Measurements from ENCODE around the gene CCM2L. TPM values are rescaled to one million over a fixed set of nuclear protein-coding genes. Genes with fewer than 3 reads are reported as not detected.
"Not testable (repeated sequence)": the region's sequence is repeated elsewhere in the genome, so short reads cannot be mapped to it uniquely, and the experiment has no call there.

CCM2L gene
- total RNA-seq, 1 donor from 2014 or later: not detected

- Mint-ChIP-seq H3K4me3 (ENCODE audit: low read depth) (no peak overlapping the region), H3K27me3 (ENCODE audit: low read depth) (peaks cover 57% of the 10 kb centered on the region), H3K36me3 (ENCODE audit: low read depth) (no peaks in the 10 kb centered on the region), H3K27ac (no peak overlapping the region), H3K4me1 (ENCODE audit: low read depth) (peaks cover 19% of the 10 kb centered on the region), H3K9me3 (no peaks in the 10 kb centered on the region)
- intact Hi-C loops (cut with micrococcal nuclease): no loop called here
- DNase-seq (ENCODE audit: low spot score): no peak
These were observed 10.9 kb downstream of the CCM2L start for GRCh38 chr20:32021091-32021490.

- Mint-ChIP-seq H3K4me1 (ENCODE audit: low read depth) (peaks cover 7% of the 10 kb centered on the region), H3K9me3 (no peaks in the 10 kb centered on the region), H3K27ac (no peak overlapping the region), H3K36me3 (ENCODE audit: low read depth) (no peaks in the 10 kb centered on the region), H3K27me3 (ENCODE audit: low read depth) (peaks cover 44% of the 10 kb centered on the region), H3K4me3 (ENCODE audit: low read depth) (no peak overlapping the region)
- intact Hi-C loops (cut with micrococcal nuclease): no loop called here
- DNase-seq (ENCODE audit: low spot score): no peak
These were observed 14.6 kb downstream of the CCM2L start for GRCh38 chr20:32024683-32025295.

GRCh38 chr20:32027643-32028042 is 17.4 kb downstream of the CCM2L start:
- H3K27me3 Mint-ChIP-seq (ENCODE audit: low read depth): peaks cover 33% of the 10 kb centered on the region
- no peaks in the 10 kb centered on the region for H3K36me3 Mint-ChIP-seq (ENCODE audit: low read depth)
- H3K4me3 Mint-ChIP-seq (ENCODE audit: low read depth): no peak overlapping the region
- no peaks in the 10 kb centered on the region for H3K9me3 Mint-ChIP-seq
- no peak for DNase-seq (ENCODE audit: low spot score)
- intact Hi-C loops (cut with micrococcal nuclease): no loop called here
- H3K27ac Mint-ChIP-seq: no peak overlapping the region
- peaks cover 3% of the 10 kb centered on the region for H3K4me1 Mint-ChIP-seq (ENCODE audit: low read depth)

GRCh38 chr20:32028647-32029372 is 18.6 kb downstream of the CCM2L start:
- intact Hi-C loops (cut with micrococcal nuclease): no loop called here
- Mint-ChIP-seq H3K27ac (no peak overlapping the region), H3K27me3 (ENCODE audit: low read depth) (peaks cover 37% of the 10 kb centered on the region), H3K9me3 (no peaks in the 10 kb centered on the region), H3K4me1 (ENCODE audit: low read depth) (peaks cover 3% of the 10 kb centered on the region), H3K36me3 (ENCODE audit: low read depth) (no peaks in the 10 kb centered on the region), H3K4me3 (ENCODE audit: low read depth) (no peak overlapping the region)
- DNase-seq (ENCODE audit: low spot score): no peak

GRCh38 chr20:32029561-32029960 is 19.3 kb downstream of the CCM2L start:
- no peaks in the 10 kb centered on the region for H3K9me3 Mint-ChIP-seq
- no peak overlapping the region for H3K27ac Mint-ChIP-seq
- peaks cover 37% of the 10 kb centered on the region for H3K27me3 Mint-ChIP-seq (ENCODE audit: low read depth)
- H3K36me3 Mint-ChIP-seq (ENCODE audit: low read depth): no peaks in the 10 kb centered on the region
- intact Hi-C loops (cut with micrococcal nuclease): no loop called here
- H3K4me1 Mint-ChIP-seq (ENCODE audit: low read depth): peaks cover 3% of the 10 kb centered on the region
- H3K4me3 Mint-ChIP-seq (ENCODE audit: low read depth): no peak overlapping the region
- no peak for DNase-seq (ENCODE audit: low spot score)

GRCh38 chr20:32031007-32031958 is 21.0 kb downstream of the CCM2L start:
- Mint-ChIP-seq H3K27ac (no peak overlapping the region), H3K4me1 (ENCODE audit: low read depth) (peaks cover 3% of the 10 kb centered on the region), H3K36me3 (ENCODE audit: low read depth) (no peaks in the 10 kb centered on the region), H3K27me3 (ENCODE audit: low read depth) (peaks cover 43% of the 10 kb centered on the region), H3K4me3 (ENCODE audit: low read depth) (no peak overlapping the region), H3K9me3 (no peaks in the 10 kb centered on the region)
- peak; percentile 28 for DNase-seq (ENCODE audit: low spot score)
- intact Hi-C loops (cut with micrococcal nuclease): loop anchor here (2.0 to 10.0 kb wide), 2 partner anchors 64 to 178 kb away; no protein-coding TSS in a partner anchor

- Mint-ChIP-seq H3K27me3 (ENCODE audit: low read depth) (peaks cover 43% of the 10 kb centered on the region), H3K4me3 (ENCODE audit: low read depth) (no peak overlapping the region), H3K9me3 (no peaks in the 10 kb centered on the region), H3K27ac (no peak overlapping the region), H3K36me3 (ENCODE audit: low read depth) (no peaks in the 10 kb centered on the region), H3K4me1 (ENCODE audit: low read depth) (peaks cover 3% of the 10 kb centered on the region)
- no peak for DNase-seq (ENCODE audit: low spot score)
- intact Hi-C loops (cut with micrococcal nuclease): loop anchor here (10.0 kb wide), 1 partner anchor 61 kb away; no protein-coding TSS in a partner anchor
These were observed 23.1 kb downstream of the CCM2L start for GRCh38 chr20:32033316-32033715.

GRCh38 chr20:32033721-32034120 is 23.5 kb downstream of the CCM2L start:
- not testable (repeated sequence) for H3K27ac Mint-ChIP-seq; H3K4me1 Mint-ChIP-seq (ENCODE audit: low read depth); DNase-seq (ENCODE audit: low spot score); H3K9me3 Mint-ChIP-seq; H3K36me3 Mint-ChIP-seq (ENCODE audit: low read depth); H3K4me3 Mint-ChIP-seq (ENCODE audit: low read depth)
- intact Hi-C loops (cut with micrococcal nuclease): loop anchor here (10.0 kb wide), 1 partner anchor 61 kb away; no protein-coding TSS in a partner anchor
- peaks cover 41% of the 10 kb centered on the region for H3K27me3 Mint-ChIP-seq (ENCODE audit: low read depth)

GRCh38 chr20:32034581-32035425 is 24.6 kb downstream of the CCM2L start:
- no peak for DNase-seq (ENCODE audit: low spot score)
- peaks cover 3% of the 10 kb centered on the region for H3K4me1 Mint-ChIP-seq (ENCODE audit: low read depth)
- no peak overlapping the region for H3K4me3 Mint-ChIP-seq (ENCODE audit: low read depth)
- no peak overlapping the region for H3K27ac Mint-ChIP-seq
- peaks cover 36% of the 10 kb centered on the region for H3K27me3 Mint-ChIP-seq (ENCODE audit: low read depth)
- intact Hi-C loops (cut with micrococcal nuclease): loop anchor here (10.0 kb wide), 1 partner anchor 60 kb away; no protein-coding TSS in a partner anchor
- H3K9me3 Mint-ChIP-seq: no peaks in the 10 kb centered on the region
- H3K36me3 Mint-ChIP-seq (ENCODE audit: low read depth): no peaks in the 10 kb centered on the region

- intact Hi-C loops (cut with micrococcal nuclease): loop anchor here (10.0 kb wide), 1 partner anchor 59 kb away; no protein-coding TSS in a partner anchor
- peaks cover 3% of the 10 kb centered on the region for H3K4me1 Mint-ChIP-seq (ENCODE audit: low read depth)
- no peaks in the 10 kb centered on the region for H3K9me3 Mint-ChIP-seq
- H3K27me3 Mint-ChIP-seq (ENCODE audit: low read depth): peaks cover 33% of the 10 kb centered on the region
- DNase-seq (ENCODE audit: low spot score): no peak
- H3K36me3 Mint-ChIP-seq (ENCODE audit: low read depth): no peaks in the 10 kb centered on the region
- no peak overlapping the region for H3K4me3 Mint-ChIP-seq (ENCODE audit: low read depth)
- H3K27ac Mint-ChIP-seq: no peak overlapping the region
These were observed 25.2 kb downstream of the CCM2L start for GRCh38 chr20:32035426-32035779.

GRCh38 chr20:32036252-32036651 is 26.0 kb downstream of the CCM2L start:
- H3K9me3 Mint-ChIP-seq: no peaks in the 10 kb centered on the region
- H3K27me3 Mint-ChIP-seq (ENCODE audit: low read depth): peaks cover 38% of the 10 kb centered on the region
- DNase-seq (ENCODE audit: low spot score): no peak
- H3K4me3 Mint-ChIP-seq (ENCODE audit: low read depth): no peak overlapping the region
- intact Hi-C loops (cut with micrococcal nuclease): loop anchor here (10.0 kb wide), 1 partner anchor 59 kb away; no protein-coding TSS in a partner anchor
- no peak overlapping the region for H3K27ac Mint-ChIP-seq
- peaks cover 3% of the 10 kb centered on the region for H3K4me1 Mint-ChIP-seq (ENCODE audit: low read depth)
- H3K36me3 Mint-ChIP-seq (ENCODE audit: low read depth): no peaks in the 10 kb centered on the region

Measured in activated T-helper 2 cell treated with anti-CD3 and anti-CD28 coated beads, Interferon-gamma antibody, Interleukin-2, Interleukin-4, amounts not matched to agents 10 μg/mL and 5 μg/mL and 100 μg/mL, durations not matched to agents 14 hours and 24 hours and 36 hours (primary cell).